Measurements from ENCODE around the gene MSANTD4. TPM values are rescaled to one million over a fixed set of nuclear protein-coding genes. Genes with fewer than 3 reads are reported as not detected.
"Not testable (repeated sequence)": the region's sequence is repeated elsewhere in the genome, so short reads cannot be mapped to it uniquely, and the experiment has no call there.

Gene MSANTD4
- total RNA-seq = 10 to 100 TPM; 16.8 to 19.5 TPM
- long read RNA-seq, full-length matches to known transcripts = 23 of 36 reads
- long read RNA-seq, partial matches to known transcripts = 3 of 36 reads
- long read RNA-seq, other reads (novel, unspliced or antisense) = 10 of 36 reads

DNA sequence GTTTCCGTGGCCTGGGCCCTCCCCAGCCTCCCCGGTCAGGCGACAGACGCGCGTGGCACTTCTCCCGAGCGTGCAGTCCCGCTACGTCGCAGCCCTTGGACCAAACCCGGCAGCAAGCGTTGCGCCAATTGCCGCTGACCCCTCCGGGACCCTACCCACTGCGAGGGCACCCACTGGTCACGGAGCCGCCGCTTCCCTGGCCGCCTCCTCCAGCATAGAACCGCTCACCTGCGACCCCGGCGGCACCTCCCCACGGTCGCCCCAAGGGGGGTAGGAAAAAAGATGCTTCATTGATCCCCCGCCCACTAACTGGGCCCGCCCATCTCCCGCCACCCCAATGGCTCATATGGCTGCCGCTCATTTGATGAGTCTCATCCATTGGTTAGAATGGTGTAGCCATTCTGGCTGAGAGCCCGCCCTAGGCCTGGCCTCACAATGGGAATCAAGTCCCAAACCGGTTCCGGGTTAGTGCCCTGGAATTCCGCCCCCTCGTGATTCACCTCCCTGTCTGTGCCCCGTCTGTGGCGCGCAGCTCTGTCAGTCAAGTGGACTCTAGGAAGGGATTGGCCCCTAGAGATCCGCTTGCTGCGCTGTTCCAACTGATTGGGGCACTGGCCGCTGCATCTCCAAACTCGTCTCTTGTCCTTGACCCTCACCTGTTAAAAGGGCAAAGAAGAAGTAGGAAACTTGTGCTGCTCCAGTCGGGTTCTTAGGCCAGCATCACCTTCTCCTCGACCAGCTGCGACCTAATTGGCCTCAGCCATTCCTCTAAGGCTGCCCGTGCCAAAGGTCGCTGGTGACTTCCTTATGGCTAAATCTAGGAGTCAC lies at the start of gene MSANTD4:
MSANTD4 (minus strand) TSS at position 274 of the 828 bp plus-strand sequence. CDS start 11,323 bp downstream, outside the sequence.
- DNase-seq (peak; percentile 100), ATAC-seq (peak; percentile 99)
- intact Hi-C loops (cut with DNase I) = loop anchor here (5.0 to 10.0 kb wide), 2 partner anchors 53 to 55 kb away; partner anchors contain the start of genes AASDHPPT (in 2 of the 2) and KBTBD3 (in 2 of the 2)

DNA sequence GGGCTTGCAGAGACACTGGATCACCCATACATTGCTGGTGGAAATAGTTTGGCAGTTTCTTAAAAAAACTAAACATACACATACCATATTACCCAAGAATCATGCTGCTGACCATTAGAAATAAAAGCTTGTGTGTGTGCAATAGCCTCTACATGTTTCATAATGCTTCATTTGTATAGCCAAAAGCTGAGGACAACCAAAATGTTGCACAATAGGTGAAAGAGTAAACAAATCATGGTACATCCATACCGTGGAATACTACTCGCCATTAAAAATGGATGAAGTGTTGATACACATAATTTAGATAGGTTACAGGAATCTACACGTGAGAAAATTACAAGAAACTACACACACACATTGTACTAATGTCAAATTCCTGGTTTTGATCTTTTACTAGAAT lies 48.6 kb upstream of the MSANTD4 start:
- no peak for DNase-seq
- intact Hi-C loops (cut with DNase I) = loop anchor here in 1 of 2 donors (10.0 kb wide), 1 partner anchor 46 kb away; the partner anchor contains the start of gene MSANTD4
- no peak for ATAC-seq

DNA sequence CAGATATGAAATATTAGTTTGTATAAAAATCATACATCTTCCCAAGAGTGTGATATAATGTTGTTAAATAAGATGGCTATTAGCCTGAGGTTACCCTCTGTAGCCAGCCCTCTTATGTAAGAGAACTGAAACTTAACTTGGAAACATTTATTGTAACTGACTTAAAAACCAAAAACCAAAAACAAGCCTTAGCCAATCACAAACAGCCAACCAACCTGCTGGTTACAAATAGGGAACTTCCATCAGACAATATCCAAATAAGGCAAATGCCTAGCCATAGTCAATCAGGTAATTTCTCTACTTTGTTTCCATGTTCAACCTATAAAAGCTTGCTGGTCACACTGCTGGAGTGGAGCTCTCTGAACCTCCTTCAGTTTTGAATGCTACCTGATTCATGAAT lies 41.0 kb upstream of the MSANTD4 start:
- DNase-seq (no peak), ATAC-seq (no peak)
- intact Hi-C loops (cut with DNase I) = no loop called here

DNA sequence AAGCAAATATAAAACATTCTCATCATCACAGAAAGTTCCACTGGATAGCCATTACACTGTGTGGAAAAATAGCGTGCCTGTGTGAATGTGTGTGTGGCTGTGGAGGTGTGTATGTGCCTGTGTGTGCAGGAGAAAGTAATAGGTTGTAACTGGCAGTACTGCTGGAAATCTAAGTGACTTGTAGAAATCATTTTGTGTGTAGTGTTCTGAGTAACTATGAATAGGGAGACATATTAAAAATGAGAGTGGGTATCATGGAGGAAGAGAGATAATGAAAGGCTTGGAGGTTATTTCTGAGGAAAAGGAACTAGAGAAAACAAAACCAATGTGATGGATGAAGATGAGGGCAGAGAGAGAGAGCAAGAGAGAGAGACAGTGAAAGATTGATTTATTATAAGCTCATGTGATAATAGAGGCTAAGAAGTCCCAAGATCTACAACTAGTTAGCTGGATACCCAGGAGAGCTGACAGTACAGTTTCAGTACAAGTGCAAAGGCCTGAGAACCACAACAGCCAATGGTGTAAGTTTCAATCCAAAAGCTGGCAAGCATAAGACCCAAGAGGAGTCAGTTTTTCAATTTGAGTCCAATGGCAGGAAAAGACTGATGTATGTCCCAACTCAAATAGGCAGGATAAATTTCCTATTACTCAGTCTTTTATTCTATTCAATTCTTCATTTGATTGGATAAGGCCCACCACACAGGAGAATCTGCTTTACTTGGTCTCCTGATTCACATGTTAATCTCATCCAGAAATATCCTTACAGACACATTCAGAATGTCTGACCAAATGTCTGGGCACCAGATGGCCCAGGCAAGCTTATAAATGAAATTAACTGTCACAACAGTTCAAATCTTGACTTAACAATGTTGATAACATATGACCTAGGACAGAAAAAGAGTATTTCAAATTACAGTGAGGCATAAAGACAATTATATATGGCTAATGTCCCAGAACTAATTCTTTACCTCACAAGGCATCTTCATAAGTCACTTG lies 40.2 kb upstream of the MSANTD4 start:
- no peak for ATAC-seq
- DNase-seq = no peak
- intact Hi-C loops (cut with DNase I) = no loop called here

DNA sequence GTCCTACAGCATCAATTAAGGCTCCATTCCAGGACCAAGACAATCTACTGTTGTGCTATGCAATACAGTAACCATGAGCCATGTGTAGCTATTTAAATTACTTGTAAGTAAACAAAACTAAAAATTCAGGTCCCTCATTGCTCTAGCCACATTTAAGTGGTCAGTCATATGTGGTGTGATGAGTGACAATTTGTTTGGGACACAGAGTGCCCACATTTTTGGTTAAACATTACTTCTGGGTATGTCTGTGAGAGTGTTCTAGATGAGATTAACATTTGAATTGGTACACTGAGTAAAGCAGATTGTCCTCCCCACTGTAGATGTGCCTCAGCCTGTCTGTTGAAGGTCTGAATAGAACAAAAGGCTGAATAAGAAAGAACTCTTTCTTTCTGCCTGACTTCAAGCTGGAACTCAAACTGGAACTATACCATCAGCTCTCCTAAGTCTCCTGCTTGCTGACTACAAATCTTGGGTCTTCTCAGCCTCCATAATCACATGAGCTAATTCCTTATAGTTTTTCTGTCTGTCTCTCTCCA lies 39.3 kb upstream of the MSANTD4 start:
- intact Hi-C loops (cut with DNase I) = no loop called here
- no peak for ATAC-seq
- DNase-seq = no peak

DNA sequence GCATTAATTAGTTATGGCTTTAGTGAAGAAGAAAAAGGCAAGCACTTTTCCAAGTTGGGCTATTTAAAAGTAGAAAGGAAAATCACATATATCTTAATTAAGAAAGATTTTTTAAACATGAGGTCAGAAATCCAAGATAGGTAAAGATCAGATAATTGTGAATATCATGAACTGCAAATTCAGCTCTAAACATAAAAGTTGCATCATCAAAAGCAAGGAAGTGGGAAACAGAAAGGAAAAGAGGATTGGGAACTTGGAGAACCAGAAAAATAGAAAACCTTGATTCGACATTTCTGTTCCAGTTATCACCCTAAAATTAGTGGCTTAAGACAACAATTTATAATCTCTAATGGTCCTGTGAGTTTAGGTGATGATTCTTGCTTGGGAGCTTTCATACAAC lies 37.6 kb upstream of the MSANTD4 start:
- ATAC-seq (no peak), DNase-seq (no peak)
- intact Hi-C loops (cut with DNase I) = no loop called here

DNA sequence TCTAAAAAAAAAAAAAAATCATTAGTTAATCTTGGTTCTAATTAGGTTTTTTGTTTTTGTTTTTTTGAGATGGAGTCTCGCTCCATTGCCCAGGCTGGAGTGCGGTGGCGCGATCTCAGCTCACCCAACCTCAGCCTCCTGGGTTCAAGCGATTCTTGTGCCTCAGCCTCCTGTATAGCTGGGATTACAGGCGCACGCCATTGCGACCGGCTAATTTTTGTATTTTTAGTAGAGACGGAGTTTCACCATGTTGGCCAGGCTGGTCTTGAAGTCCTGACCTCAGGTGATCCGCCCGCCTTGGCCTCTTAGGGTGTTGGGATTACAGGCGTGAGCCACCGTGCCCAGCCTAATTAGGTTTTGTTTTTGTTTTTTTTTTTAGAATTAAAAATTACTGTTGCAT lies 36.3 kb upstream of the MSANTD4 start:
- intact Hi-C loops (cut with DNase I); DNase-seq; ATAC-seq: not testable (repeated sequence)

DNA sequence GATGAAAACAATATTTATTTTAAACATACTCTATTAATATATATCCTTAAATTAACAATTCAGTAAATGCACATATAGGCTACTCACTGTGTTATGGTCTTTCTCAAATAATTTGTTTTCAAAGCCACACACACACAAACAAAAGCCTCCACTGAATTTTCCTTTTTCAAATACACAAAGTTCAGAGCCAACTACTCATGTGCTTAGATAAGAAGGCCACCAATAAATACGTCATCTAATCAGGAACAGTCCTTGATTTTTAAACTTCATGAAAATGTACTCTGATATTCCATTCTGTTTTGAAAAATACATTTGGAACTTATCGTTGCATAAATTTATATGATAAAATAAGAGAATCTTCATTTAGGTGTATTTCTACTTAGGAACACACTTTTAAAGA lies 29.1 kb upstream of the MSANTD4 start:
- DNase-seq = no peak
- intact Hi-C loops (cut with DNase I) = no loop called here
- no peak for ATAC-seq

DNA sequence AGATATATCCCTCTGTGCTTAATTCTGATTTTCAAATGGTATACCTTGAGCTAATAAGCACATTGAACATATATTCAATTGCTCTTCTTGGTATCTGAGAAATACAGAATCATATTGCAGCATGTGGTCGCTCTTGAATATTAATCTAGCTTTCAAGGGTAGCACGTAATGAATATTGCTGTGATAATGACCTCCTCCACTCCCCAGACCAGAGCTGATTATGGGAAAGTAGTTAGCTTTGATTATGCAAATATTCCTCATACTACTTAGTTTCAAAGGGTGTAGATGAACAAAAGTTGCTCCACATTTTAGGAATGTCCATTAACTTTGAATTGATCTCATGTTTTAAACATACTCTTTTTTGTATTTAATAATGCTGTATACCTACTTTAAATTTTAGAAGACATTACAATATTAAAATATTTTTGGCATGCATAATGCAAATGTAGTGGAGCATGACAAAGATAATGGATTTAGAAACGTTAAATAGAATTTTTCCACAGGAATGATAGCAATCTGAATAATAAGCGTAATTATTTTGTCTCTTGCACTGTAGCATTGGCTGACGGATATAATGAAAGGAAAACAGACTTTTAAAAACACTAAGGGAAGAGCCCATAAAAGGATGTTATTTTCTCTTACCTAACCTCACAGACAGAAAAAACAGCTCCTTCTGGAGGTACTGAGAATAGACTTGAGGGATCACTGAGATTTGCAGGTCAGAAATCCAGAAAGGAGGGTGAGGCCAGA lies 27.9 kb upstream of the MSANTD4 start:
- ATAC-seq (no peak), DNase-seq (no peak)
- intact Hi-C loops (cut with DNase I) = no loop called here

DNA sequence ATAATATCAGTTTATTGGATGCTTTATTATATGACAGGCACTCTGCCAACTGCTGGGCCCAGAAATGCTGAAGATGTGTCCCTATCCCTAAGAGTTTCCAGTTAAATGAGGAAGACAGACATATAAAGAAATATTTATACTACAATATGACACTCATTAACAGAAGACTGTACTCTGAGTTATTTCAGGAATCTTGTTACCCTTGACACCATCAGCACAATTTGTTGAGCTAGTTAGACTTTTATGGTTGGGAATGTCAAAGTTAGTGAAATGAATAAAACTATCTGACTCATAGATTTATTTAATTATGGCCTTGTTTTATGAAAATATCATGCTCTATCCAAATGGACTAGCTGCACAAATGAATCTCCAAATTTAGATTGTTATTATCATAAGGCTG lies 25.6 kb upstream of the MSANTD4 start:
- DNase-seq = no peak
- intact Hi-C loops (cut with DNase I) = no loop called here
- no peak for ATAC-seq

DNA sequence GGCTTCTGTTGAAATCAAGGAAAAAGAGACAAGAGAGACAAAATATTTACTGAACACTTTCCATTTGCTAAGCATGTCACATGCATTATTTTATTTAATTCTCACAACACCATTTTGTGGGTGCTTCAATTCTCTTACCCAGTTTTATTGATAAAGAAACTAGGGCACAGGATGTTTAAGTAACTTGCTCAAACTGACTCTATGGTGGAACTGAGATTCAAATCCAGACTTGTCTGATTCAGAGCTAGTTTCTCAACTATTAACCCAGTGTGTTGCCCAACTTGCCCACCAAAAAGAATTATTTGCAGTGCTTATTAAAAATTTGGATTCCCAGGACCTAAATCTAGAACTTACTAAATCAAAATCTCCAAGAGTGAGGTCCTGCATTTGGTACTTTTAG lies 21.5 kb upstream of the MSANTD4 start:
- ATAC-seq (no peak), DNase-seq (no peak)
- intact Hi-C loops (cut with DNase I) = no loop called here

DNA sequence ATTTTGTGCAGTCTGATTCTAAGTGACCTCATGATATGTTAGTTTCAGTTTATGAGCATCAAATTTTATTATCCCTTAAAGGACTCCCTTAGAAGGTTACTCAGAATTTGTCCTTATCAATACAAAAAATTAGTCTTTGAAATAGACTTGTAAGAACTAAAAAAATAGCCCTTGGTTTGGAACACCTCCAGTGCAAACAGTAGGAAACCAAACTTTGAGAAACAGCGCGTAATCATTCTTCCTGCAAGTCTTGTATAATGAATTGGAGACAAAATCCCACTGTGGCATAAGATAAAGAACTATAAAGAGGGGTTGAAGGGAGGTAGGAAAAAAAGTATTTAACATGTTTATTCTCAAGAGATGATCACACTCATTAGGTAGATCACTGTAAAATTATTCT lies 10.8 kb upstream of the MSANTD4 start:
- DNase-seq = no peak
- ATAC-seq = no peak
- intact Hi-C loops (cut with DNase I) = no loop called here

DNA sequence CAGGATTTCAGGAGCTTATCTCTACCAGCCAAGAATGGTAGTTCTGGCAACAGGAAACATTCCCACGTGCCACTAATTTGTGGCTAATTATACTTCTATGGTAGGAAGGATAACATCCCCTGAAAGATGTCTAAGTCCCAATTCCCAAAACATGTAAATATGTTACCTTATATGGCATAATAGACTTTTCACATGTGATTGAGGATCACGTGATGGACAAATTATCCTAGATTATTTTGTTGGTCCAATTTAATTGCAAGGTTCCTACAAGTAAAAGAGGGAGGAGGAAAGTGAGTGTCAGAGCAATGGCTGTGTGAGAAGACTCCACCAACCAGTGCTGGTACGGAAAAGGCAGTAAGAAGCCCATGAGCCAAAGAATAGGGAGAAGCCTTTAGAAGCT lies 9.9 kb upstream of the MSANTD4 start:
- no peak for ATAC-seq
- intact Hi-C loops (cut with DNase I) = no loop called here
- DNase-seq = no peak

DNA sequence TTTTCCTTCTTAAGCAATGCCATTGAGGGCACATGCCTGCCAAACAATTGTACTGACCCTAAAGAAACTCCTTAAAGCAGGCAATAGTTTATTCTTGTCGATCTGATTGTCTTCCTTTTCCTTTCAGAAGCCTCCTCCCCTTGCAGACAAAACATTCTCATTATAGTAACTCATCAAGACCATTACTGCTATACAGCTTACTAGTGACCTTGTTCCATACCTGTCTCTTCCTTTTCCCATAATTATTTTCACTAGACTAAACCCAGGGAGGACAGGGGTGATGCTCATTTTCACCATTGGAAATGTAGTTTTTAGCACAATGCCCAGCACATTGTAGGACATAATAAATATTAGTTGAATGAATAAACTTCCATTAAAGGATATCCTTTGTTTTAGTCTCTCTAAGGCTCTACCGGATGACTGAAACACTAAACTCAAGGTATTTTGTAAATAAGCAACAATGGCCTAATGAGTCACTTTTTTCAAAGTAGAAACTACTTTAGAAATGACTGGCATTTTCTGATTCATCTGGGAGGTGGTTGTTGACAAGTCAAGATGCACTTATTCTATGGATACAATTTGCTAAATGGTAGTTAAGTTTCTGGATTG lies 9.3 kb upstream of the MSANTD4 start:
- DNase-seq = no peak
- intact Hi-C loops (cut with DNase I) = no loop called here
- no peak for ATAC-seq

DNA sequence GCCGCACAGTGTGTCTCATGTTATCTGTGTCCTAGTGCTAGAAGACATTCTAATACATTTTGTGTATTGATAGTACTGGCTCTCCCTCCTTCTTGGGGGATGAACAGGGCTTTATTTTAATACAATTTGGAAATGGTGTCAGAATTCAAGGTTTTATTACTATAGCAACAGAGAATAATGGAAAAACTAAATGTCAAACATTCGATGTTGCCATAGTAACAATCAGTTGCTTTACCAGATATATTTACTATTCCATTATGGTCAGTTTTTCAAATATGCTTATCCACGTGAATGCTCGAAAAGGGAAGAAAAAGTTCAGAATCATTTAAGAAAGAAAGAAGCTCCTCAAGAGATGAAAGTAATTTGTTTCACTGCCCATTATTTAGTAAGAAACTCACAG lies 8.6 kb upstream of the MSANTD4 start:
- no peak for ATAC-seq
- intact Hi-C loops (cut with DNase I) = no loop called here
- DNase-seq = no peak

DNA sequence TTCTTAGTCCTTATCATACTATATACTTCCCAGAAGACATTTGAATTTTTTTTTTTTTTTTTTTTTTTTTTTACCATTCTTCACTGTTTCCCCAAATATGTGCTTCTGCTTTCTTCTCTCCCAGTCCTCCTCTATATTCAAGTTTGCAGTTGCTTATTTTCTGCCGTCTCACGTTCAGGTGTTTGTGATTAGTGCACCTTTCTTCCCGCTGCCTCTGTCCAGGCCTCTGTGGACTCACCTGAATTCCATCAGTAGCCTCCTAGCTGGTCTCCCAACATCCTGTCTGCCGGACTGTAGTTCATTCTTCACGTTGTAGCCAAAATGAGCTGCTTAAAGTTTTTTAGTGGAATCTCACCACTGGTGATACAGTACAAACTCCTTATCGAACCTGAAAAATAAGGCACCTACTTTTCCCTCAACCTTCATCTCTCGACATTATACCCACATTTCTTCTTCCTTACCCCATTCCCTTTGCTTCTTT lies 795 bp upstream of the MSANTD4 start:
- no peak for ATAC-seq
- DNase-seq = no peak
- intact Hi-C loops (cut with DNase I) = loop anchor here (5.0 to 10.0 kb wide), 2 partner anchors 52 to 54 kb away; partner anchors contain the start of genes AASDHPPT (in 2 of the 2) and KBTBD3 (in 2 of the 2)

DNA sequence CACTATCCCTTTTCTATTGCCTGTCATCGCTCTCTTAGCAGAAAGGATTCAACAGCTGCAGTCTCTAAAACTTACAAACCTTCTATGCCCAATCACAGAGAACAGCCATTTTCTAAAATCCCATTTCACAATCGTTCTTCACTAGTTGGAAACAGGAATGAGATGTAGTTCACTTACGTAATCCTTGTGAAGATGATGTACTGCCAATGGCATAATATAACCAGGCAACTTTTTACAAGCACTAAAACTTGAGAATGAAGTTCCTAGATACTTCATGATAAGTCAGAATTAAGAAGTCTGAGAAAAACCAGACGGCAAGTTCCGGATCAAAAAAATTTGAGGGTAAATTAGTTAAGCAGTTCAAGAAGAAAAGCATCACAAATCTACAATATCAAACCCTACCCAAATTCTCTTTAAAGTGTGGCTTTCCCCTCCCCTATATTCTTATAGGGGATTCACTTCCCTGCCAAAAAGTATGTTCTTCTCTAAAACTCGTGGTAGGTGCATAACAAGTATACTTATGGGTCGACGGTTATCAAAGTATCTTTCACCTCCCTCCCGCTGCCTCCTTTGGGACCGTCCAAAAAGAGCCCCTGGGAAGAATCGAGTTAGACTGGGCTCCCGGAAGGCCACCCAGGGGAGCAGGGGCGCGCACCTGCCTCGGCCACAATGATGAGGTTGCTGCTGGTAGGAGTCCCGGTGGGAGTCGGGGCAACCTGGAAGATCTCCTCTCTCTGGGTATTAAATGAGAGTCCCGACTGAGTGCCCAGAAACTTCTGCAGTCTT lies 666 bp downstream of the MSANTD4 start:
- intact Hi-C loops (cut with DNase I) = loop anchor here (5.0 to 10.0 kb wide), 2 partner anchors 53 to 56 kb away; partner anchors contain the start of genes AASDHPPT (in 2 of the 2) and KBTBD3 (in 2 of the 2)
- no peak for DNase-seq
- peak in 1 of 2 donors; percentile 1 for ATAC-seq

All from left cardiac atrium (tissue), 4 donors.